Activated naive CD8-positive, alpha-beta T cell (primary cell): ENCODE results near the gene AGBL4.

Experiments used
- H3K27ac Mint-ChIP-seq: one replicate; pipeline ENCODE4 v1.8.0; 2021; ENCODE audit warnings: mixed read lengths
- H3K27me3 Mint-ChIP-seq: one replicate; pipeline ENCODE4 v1.8.0; 2021; ENCODE audit warnings: mixed read lengths
- H3K36me3 Mint-ChIP-seq: one replicate; pipeline ENCODE4 v1.8.0; 2021; ENCODE audit warnings: mixed read lengths
- H3K4me1 Mint-ChIP-seq: one replicate; pipeline ENCODE4 v1.8.0; 2021; ENCODE audit warnings: low read depth, mixed read lengths
- H3K4me3 Mint-ChIP-seq: one replicate; pipeline ENCODE4 v1.8.0; 2021; ENCODE audit warnings: mild to moderate bottlenecking, mixed read lengths
- H3K9me3 Mint-ChIP-seq: one replicate; pipeline ENCODE4 v1.8.0; 2021; ENCODE audit warnings: low read depth, mixed read lengths

AGBL4 gene

GRCh38 chr1:48717082-48717481, 1306.7 kb downstream of the AGBL4 start:
- Mint-ChIP-seq H3K4me3 (no peak overlapping the region), H3K27ac (no peak overlapping the region), H3K4me1 (no peaks in the 10 kb centered on the region), H3K27me3 (no peaks in the 10 kb centered on the region), H3K9me3 (no peaks in the 10 kb centered on the region), H3K36me3 (no peaks in the 10 kb centered on the region)

DNA sequence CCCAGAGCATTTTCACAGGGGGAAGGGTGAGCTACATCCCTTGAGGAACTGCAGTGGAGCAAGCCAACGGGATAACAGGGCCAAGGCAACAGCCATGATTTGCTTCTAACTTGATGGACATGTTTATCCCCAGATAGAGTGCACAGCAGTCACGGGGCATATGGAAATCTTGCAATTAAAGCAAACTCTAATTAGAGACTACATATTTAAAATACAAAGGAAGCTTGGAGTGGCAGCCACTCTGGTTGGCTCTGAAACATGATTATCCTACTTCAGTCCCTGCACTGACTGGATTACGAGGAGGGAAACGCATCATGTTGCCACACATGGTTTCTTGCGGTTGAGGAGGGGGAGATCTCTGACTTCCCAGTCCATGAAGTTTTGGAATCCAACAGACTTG, 1307.8 kb downstream of the AGBL4 start:
- Mint-ChIP-seq H3K36me3 (no peaks in the 10 kb centered on the region), H3K4me1 (no peaks in the 10 kb centered on the region), H3K27me3 (no peaks in the 10 kb centered on the region), H3K9me3 (no peaks in the 10 kb centered on the region), H3K27ac (no peak overlapping the region), H3K4me3 (no peak overlapping the region)

DNA sequence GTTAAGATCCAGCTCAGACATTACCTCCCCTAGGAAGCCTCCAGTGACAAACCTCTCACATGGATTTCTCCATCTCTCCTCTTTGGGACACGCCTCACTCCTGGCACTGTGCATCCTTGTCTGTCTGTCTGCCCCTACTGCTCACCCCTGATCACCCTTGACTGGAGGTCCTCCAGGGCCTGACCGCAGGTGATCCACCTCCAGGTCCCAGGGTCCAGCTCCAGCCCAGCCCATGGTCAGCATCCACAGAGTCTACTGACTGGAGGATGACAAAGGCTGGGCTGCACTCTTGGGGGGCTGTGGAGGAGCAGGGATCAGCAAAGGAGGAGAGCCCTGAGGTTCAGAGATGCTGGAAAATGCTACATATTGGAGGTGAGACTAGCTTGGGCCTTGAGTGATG, 1312.8 kb downstream of the AGBL4 start:
- H3K9me3 Mint-ChIP-seq, result no peaks in the 10 kb centered on the region
- H3K27ac Mint-ChIP-seq, result no peak overlapping the region
- no peaks in the 10 kb centered on the region for H3K27me3 Mint-ChIP-seq
- H3K4me3 Mint-ChIP-seq, result no peak overlapping the region
- H3K36me3 Mint-ChIP-seq, result no peaks in the 10 kb centered on the region
- H3K4me1 Mint-ChIP-seq, result no peaks in the 10 kb centered on the region

- H3K9me3 Mint-ChIP-seq, result no peaks in the 10 kb centered on the region
- no peaks in the 10 kb centered on the region for H3K36me3 Mint-ChIP-seq
- H3K4me3 Mint-ChIP-seq, result no peak overlapping the region
- no peak overlapping the region for H3K27ac Mint-ChIP-seq
- no peaks in the 10 kb centered on the region for H3K4me1 Mint-ChIP-seq
- no peaks in the 10 kb centered on the region for H3K27me3 Mint-ChIP-seq
Observed at GRCh38 chr1:48710318-48710717, 1313.4 kb downstream of the AGBL4 start.

DNA sequence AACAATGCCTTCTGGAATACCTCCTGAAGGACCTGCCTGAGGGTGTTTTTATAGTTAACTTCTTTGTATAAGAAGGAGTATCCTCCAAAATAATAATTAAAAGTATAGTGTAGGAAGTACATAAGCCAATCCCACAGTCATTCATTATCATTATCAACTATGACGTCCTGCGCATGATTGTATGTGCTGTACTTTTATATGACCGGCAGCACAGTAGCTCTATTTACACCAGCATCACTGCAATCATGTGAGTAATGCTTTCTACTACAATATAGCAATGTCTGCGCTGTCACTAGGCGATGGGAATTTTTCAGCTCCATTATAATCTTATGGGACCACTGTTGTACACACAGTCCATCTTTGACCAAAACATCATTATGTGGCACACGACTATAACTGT, 1319.0 kb downstream of the AGBL4 start:
- H3K27ac Mint-ChIP-seq, result no peak overlapping the region
- no peaks in the 10 kb centered on the region for H3K4me1 Mint-ChIP-seq
- H3K4me3 Mint-ChIP-seq, result no peak overlapping the region
- no peaks in the 10 kb centered on the region for H3K36me3 Mint-ChIP-seq
- no peaks in the 10 kb centered on the region for H3K9me3 Mint-ChIP-seq
- peaks cover 10% of the 10 kb centered on the region for H3K27me3 Mint-ChIP-seq

DNA sequence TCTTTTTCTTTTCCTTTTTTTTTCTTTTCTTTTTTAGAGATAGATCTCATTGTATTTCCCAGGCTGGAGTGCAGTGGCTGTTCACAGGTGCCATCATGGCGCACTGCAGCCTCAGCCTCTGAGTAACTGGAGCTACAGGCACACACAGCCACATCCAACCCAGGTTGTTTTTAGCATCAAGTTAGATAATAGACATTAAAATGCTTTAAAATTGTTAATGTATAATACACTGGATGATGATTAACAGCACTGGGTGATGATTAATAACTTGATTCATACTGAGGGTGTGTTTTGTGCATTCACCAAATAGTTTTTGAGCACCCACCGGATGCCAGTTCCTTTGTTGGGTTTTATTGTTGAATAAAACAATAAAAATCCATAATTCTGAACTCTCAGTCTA, 1322.3 kb downstream of the AGBL4 start:
- Mint-ChIP-seq H3K4me3 (no peak overlapping the region), H3K9me3 (no peaks in the 10 kb centered on the region), H3K27me3 (peaks cover 23% of the 10 kb centered on the region), H3K27ac (no peak overlapping the region), H3K36me3 (no peaks in the 10 kb centered on the region), H3K4me1 (no peaks in the 10 kb centered on the region)

- Mint-ChIP-seq H3K9me3 (no peaks in the 10 kb centered on the region), H3K36me3 (no peaks in the 10 kb centered on the region), H3K27me3 (peaks cover 25% of the 10 kb centered on the region), H3K4me1 (no peaks in the 10 kb centered on the region), H3K27ac (no peak overlapping the region), H3K4me3 (no peak overlapping the region)
Observed at GRCh38 chr1:48697066-48697707, 1326.6 kb downstream of the AGBL4 start.

GRCh38 chr1:48695161-48695560, 1328.6 kb downstream of the AGBL4 start:
- Mint-ChIP-seq H3K4me3 (no peak overlapping the region), H3K4me1 (no peaks in the 10 kb centered on the region), H3K36me3 (no peaks in the 10 kb centered on the region), H3K27me3 (peaks cover 15% of the 10 kb centered on the region), H3K9me3 (no peaks in the 10 kb centered on the region), H3K27ac (no peak overlapping the region)

DNA sequence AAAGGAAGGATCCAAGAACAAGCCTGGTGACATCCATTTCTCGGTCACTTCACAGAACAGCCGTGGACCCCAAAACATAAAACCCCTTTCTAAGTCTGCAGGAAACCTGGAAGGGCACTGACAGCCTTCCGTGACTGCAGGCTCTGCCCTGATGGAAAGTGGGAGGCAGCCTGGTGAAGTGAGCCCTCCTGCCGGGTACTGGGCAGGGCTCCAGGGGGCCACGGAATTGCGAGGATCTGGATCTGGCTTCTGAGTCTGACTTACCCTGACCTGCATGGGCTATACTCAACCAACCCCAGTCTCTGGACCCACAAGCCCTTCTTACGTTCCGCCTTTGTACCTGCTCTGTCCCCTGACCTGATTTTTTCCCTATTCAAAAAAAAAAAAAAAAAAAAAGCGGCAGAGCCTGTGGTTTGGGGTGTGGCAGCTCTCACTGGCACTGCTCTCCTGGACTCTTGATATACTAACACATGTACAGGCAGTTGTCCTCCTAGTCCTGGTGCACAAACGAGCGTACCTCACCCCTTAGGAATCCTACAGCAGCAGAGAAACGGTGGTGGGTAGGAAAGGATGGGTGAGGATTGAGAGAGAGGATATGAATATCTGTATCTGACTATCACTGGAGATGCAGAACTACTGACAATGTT, 1330.0 kb downstream of the AGBL4 start:
- no peaks in the 10 kb centered on the region for H3K36me3 Mint-ChIP-seq

GRCh38 chr1:48693180-48693579, 1330.6 kb downstream of the AGBL4 start:
- Mint-ChIP-seq H3K27ac (no peak overlapping the region), H3K4me1 (no peaks in the 10 kb centered on the region), H3K36me3 (no peaks in the 10 kb centered on the region), H3K4me3 (no peak overlapping the region), H3K9me3 (no peaks in the 10 kb centered on the region), H3K27me3 (peaks cover 8% of the 10 kb centered on the region)

More for the DNA sequence above, 1330.0 kb downstream of the AGBL4 start:
- peaks cover 10% of the 10 kb centered on the region for H3K27me3 Mint-ChIP-seq
- no peaks in the 10 kb centered on the region for H3K4me1 Mint-ChIP-seq
- no peaks in the 10 kb centered on the region for H3K9me3 Mint-ChIP-seq
- no peak overlapping the region for H3K27ac Mint-ChIP-seq
- no peak overlapping the region for H3K4me3 Mint-ChIP-seq

DNA sequence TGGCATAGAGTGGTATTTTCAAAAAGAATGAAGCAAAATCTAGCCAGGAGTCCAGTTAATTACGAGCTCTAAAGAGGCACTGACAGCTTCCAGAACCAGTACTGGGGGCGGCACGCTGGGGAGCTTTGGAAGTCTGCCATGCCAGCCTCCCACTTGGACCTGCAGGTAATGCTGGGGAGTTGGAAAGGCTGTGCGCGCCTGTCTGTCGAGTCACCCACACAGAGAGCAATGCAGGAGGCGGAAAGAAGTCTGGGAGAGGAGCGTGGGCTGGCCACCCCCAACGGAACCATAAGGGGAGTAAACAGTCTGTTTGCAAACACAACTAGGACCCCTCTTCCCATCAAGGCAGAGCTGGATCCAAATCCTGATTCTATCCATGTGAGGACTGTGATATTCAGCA, 1331.5 kb downstream of the AGBL4 start:
- peaks cover 5% of the 10 kb centered on the region for H3K27me3 Mint-ChIP-seq
- no peaks in the 10 kb centered on the region for H3K9me3 Mint-ChIP-seq
- no peak overlapping the region for H3K4me3 Mint-ChIP-seq
- H3K36me3 Mint-ChIP-seq, result no peaks in the 10 kb centered on the region
- no peaks in the 10 kb centered on the region for H3K4me1 Mint-ChIP-seq
- H3K27ac Mint-ChIP-seq, result no peak overlapping the region

DNA sequence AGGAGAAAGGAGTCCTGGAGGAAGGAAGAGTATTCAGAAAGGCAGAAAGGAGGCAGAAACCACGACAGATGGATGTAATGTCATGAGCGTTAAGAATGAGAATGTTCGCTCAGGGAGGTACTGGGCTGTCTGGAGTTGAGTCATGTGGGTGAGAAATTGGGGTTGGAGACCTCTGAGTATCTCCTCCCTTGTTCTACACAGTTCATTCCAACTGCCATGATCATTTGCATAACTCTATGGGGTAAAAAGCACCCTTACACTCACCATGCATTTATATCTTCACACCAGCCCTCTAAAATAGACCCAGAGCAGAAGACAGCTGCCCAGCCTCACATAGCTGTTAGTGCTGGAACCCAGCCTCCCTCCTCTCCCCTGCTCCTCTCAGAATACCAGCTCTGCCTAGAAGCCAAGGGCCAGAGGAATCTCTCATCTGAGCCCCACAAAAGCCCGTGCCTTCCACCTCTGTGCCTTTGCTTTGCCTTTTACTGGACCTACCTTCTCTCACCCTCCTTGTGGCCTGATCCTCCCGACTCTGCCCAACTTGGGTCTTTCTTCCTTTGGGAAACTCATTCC, 1332.2 kb downstream of the AGBL4 start:
- H3K4me3 Mint-ChIP-seq, result no peak overlapping the region
- H3K36me3 Mint-ChIP-seq, result no peaks in the 10 kb centered on the region
- no peaks in the 10 kb centered on the region for H3K4me1 Mint-ChIP-seq
- no peak overlapping the region for H3K27ac Mint-ChIP-seq
- no peaks in the 10 kb centered on the region for H3K9me3 Mint-ChIP-seq
- H3K27me3 Mint-ChIP-seq, result peaks cover 2% of the 10 kb centered on the region

GRCh38 chr1:48688102-48688760, 1335.5 kb downstream of the AGBL4 start:
- no peaks in the 10 kb centered on the region for H3K36me3 Mint-ChIP-seq

DNA sequence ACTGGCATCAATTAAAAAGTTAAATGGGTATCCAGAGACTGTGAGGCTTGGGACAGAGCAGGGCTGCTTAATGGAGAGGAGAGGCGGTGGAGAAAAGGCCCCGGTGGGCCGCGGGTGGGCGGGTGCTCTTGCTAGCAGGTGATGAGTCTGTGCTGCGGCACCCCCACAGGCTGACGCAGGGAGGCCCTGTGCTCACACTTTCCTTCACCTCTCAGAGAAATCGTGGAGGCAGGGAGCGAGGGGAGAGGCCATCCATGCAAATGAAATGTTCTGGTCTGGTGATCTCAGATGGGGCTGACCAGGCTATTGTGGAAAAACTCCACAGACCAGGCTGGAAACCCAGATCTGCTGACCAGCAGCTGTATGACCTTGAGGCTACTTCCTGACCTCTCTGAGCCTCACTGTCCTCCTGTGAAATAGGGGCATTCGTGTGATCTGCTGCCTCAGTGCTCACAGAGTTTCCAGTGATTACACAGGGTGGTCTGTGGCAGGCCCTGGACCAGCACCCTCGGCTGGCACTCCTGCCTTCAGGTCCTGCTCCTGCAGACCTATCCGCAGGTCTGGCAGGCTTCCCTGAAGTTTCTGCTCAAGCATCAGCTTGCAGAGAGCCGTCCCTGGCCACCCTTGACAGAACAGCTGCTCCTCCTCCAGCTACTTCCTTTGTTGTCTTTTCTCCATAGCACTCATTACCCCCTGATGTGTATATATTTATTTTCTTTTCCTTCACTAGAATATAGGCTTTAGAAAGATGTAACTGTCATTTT, 1336.3 kb downstream of the AGBL4 start:
- no peaks in the 10 kb centered on the region for H3K9me3 Mint-ChIP-seq
- H3K27ac Mint-ChIP-seq, result no peak overlapping the region
- no peaks in the 10 kb centered on the region for H3K4me1 Mint-ChIP-seq
- no peaks in the 10 kb centered on the region for H3K27me3 Mint-ChIP-seq
- no peaks in the 10 kb centered on the region for H3K36me3 Mint-ChIP-seq
- H3K4me3 Mint-ChIP-seq, result no peak overlapping the region

More at GRCh38 chr1:48688102-48688760, 1335.5 kb downstream of the AGBL4 start:
- no peaks in the 10 kb centered on the region for H3K4me1 Mint-ChIP-seq
- no peaks in the 10 kb centered on the region for H3K27me3 Mint-ChIP-seq
- H3K9me3 Mint-ChIP-seq, result no peaks in the 10 kb centered on the region
- H3K27ac Mint-ChIP-seq, result no peak overlapping the region
- H3K4me3 Mint-ChIP-seq, result no peak overlapping the region

GRCh38 chr1:48686159-48686558, 1337.6 kb downstream of the AGBL4 start:
- no peaks in the 10 kb centered on the region for H3K27me3 Mint-ChIP-seq
- H3K4me1 Mint-ChIP-seq, result no peaks in the 10 kb centered on the region
- H3K4me3 Mint-ChIP-seq, result no peak overlapping the region
- H3K9me3 Mint-ChIP-seq, result no peaks in the 10 kb centered on the region
- H3K27ac Mint-ChIP-seq, result no peak overlapping the region
- H3K36me3 Mint-ChIP-seq, result no peaks in the 10 kb centered on the region
